Measurements from ENCODE around the gene HLCS. TPM values are rescaled to one million over a fixed set of nuclear protein-coding genes. Genes with fewer than 3 reads are reported as not detected.

The HLCS gene
- total RNA-seq, 3 donors from 2014 or later = 19.5 to 26.2 (median 20.3) TPM

GRCh38 chr21:36887963-36888362, 78.5 kb downstream of the HLCS start:
- H3K27me3 ChIP-seq = no peaks in the 10 kb centered on the region
- peaks cover 0 to 9% of the 10 kb centered on the region in 2 donors for H3K9me3 ChIP-seq
- no peaks in the 10 kb centered on the region for H3K4me1 ChIP-seq
- no peaks in the 10 kb centered on the region for H3K36me3 ChIP-seq
- no peak for DNase-seq (ENCODE audit: low spot score in 2 of 2)
- intact Hi-C loops (cut with DNase I; ENCODE audit: low total_unique reads) = no loop called here
- no peak overlapping the region for H3K27ac ChIP-seq
- TF ChIP-seq POLR2AphosphoS5 (IDR thresholded peaks at IDR 0.05) (no peak), CTCF (IDR thresholded peaks at IDR 0.05) (no peak), POLR2A (IDR thresholded peaks at IDR 0.05) (no peak)
- H3K4me3 ChIP-seq = no peak overlapping the region

- H3K4me3 ChIP-seq = no peak overlapping the region
- TF ChIP-seq POLR2A (IDR thresholded peaks at IDR 0.05) (no peak), CTCF (IDR thresholded peaks at IDR 0.05) (no peak), POLR2AphosphoS5 (IDR thresholded peaks at IDR 0.05) (no peak)
- no peaks in the 10 kb centered on the region for H3K4me1 ChIP-seq
- no peak overlapping the region for H3K27ac ChIP-seq
- no peak for DNase-seq (ENCODE audit: low spot score in 2 of 2)
- intact Hi-C loops (cut with DNase I; ENCODE audit: low total_unique reads) = no loop called here
- peaks cover 0 to 9% of the 10 kb centered on the region in 2 donors for H3K9me3 ChIP-seq
- H3K27me3 ChIP-seq = no peaks in the 10 kb centered on the region
- no peaks in the 10 kb centered on the region for H3K36me3 ChIP-seq
Measured at GRCh38 chr21:36883532-36884486, 82.7 kb downstream of the HLCS start.

GRCh38 chr21:36882776-36883175, 83.7 kb downstream of the HLCS start:
- Histone ChIP-seq H3K4me3 (no peak overlapping the region), H3K9me3 (peaks cover 0 to 9% of the 10 kb centered on the region in 2 donors), H3K36me3 (no peaks in the 10 kb centered on the region), H3K27me3 (no peaks in the 10 kb centered on the region), H3K27ac (no peak overlapping the region), H3K4me1 (no peaks in the 10 kb centered on the region)
- intact Hi-C loops (cut with DNase I; ENCODE audit: low total_unique reads) = no loop called here
- no peak for DNase-seq (ENCODE audit: low spot score in 2 of 2)
- no peak for TF ChIP-seq CTCF (IDR thresholded peaks at IDR 0.05)
- no peak for TF ChIP-seq POLR2AphosphoS5 (IDR thresholded peaks at IDR 0.05)
- no peak for TF ChIP-seq POLR2A (IDR thresholded peaks at IDR 0.05)

- H3K9me3 ChIP-seq = peaks cover 0 to 9% of the 10 kb centered on the region in 2 donors
Measured at GRCh38 chr21:36881228-36881627, 85.2 kb downstream of the HLCS start.

GRCh38 chr21:36879827-36880226, 86.6 kb downstream of the HLCS start:
- intact Hi-C loops (cut with DNase I; ENCODE audit: low total_unique reads) = no loop called here

More at GRCh38 chr21:36881228-36881627, 85.2 kb downstream of the HLCS start:
- intact Hi-C loops (cut with DNase I; ENCODE audit: low total_unique reads) = no loop called here
- Histone ChIP-seq H3K27ac (no peak overlapping the region), H3K4me1 (no peaks in the 10 kb centered on the region), H3K4me3 (no peak overlapping the region), H3K36me3 (no peaks in the 10 kb centered on the region), H3K27me3 (no peaks in the 10 kb centered on the region)
- DNase-seq (ENCODE audit: low spot score in 2 of 2) = no peak
- no peak for TF ChIP-seq POLR2A (IDR thresholded peaks at IDR 0.05)

More at GRCh38 chr21:36879827-36880226, 86.6 kb downstream of the HLCS start:
- no peak overlapping the region for H3K27ac ChIP-seq
- H3K4me3 ChIP-seq = no peak overlapping the region
- H3K27me3 ChIP-seq = no peaks in the 10 kb centered on the region
- TF ChIP-seq POLR2A (IDR thresholded peaks at IDR 0.05) (no peak), CTCF (IDR thresholded peaks at IDR 0.05) (no peak), POLR2AphosphoS5 (IDR thresholded peaks at IDR 0.05) (no peak)
- H3K36me3 ChIP-seq = no peaks in the 10 kb centered on the region
- peaks cover 0 to 9% of the 10 kb centered on the region in 2 donors for H3K9me3 ChIP-seq
- H3K4me1 ChIP-seq = no peaks in the 10 kb centered on the region
- no peak for DNase-seq (ENCODE audit: low spot score in 2 of 2)

Data from breast epithelium (tissue), 4 donors.